HG03103 (cell line): ENCODE measurements around the gene SSTR5.
"Not testable (repeated sequence)": the region's sequence is repeated elsewhere in the genome, so short reads cannot be mapped to it uniquely, and the experiment has no call there.

Experiments used
- ATAC-seq: cut with Tn5 transposase; IDR thresholded peaks from one replicate; pipeline ENCODE4 v1.9.1; 2021; ENCODE audit warnings: low read depth; ENCODE audit not compliant: unreplicated experiment

Gene SSTR5

GRCh38 chr16:1089439-1089821 lies 16.9 kb downstream of the SSTR5 start:
- no peak for ATAC-seq

GRCh38 chr16:1089822-1090619 lies 17.5 kb downstream of the SSTR5 start:
- ATAC-seq: no peak

- ATAC-seq: no peak
Measured at GRCh38 chr16:1090620-1091587, 18.4 kb downstream of the SSTR5 start.

GRCh38 chr16:1091992-1092552 lies 19.5 kb downstream of the SSTR5 start:
- ATAC-seq: no peak

GRCh38 chr16:1092685-1093283 lies 20.2 kb downstream of the SSTR5 start:
- not testable (repeated sequence) for ATAC-seq

GRCh38 chr16:1093284-1094123 lies 21.0 kb downstream of the SSTR5 start:
- ATAC-seq: no peak

- no peak for ATAC-seq
Measured at GRCh38 chr16:1094124-1094479, 21.6 kb downstream of the SSTR5 start.

- no peak for ATAC-seq
Measured at GRCh38 chr16:1094601-1095449, 22.3 kb downstream of the SSTR5 start.

- no peak for ATAC-seq
Measured at GRCh38 chr16:1095450-1096168, 23.1 kb downstream of the SSTR5 start.

GRCh38 chr16:1096169-1097082 lies 23.9 kb downstream of the SSTR5 start, which contains the start of gene C1QTNF8:
Gene C1QTNF8 (minus strand): TSS chr16:1096244. CDS start chr16:1094922, 1,322 bp downstream.
- no peak for ATAC-seq

GRCh38 chr16:1097156-1097555 lies 24.6 kb downstream of the SSTR5 start:
- no peak for ATAC-seq

- no peak for ATAC-seq
Measured at GRCh38 chr16:1097800-1098199, 25.3 kb downstream of the SSTR5 start.

- ATAC-seq: no peak
Measured at GRCh38 chr16:1098266-1098991, 25.9 kb downstream of the SSTR5 start.

GRCh38 chr16:1099189-1100083 lies 26.9 kb downstream of the SSTR5 start:
- ATAC-seq: no peak

GRCh38 chr16:1100084-1100800 lies 27.7 kb downstream of the SSTR5 start:
- ATAC-seq: no peak
